K562 (cell line): ENCODE results near the gene LLPH. TPM values are rescaled to one million over a fixed set of nuclear protein-coding genes. Genes with fewer than 3 reads are reported as not detected.
A peak's percentile ranks its signal among the peaks of the same experiment; 100 is the strongest.

Experiments used
- BRF1 ChIP-seq: IDR thresholded peaks from 3 replicates; pipeline ENCODE4 v1.6.1; 2011; ENCODE audit warnings: borderline replicate concordance, mild to moderate bottlenecking; ENCODE audit not compliant: insufficient read length; ENCODE audit errors: extremely low read depth
- CBX3 ChIP-seq, 2 experiments: IDR thresholded peaks; 1 replicate in 1 of 2; 2 replicates in 1 of 2; pipeline ENCODE4 v1.6.1; 2012; ENCODE audit warnings: inconsistent platforms in 2 of 2, low read length in 2 of 2, borderline replicate concordance in 1 of 2, control low read depth in 1 of 2
- IRF2 ChIP-seq: sonication (generic); formaldehyde crosslinking; IDR thresholded peaks from 2 replicates; pipeline ENCODE4 v1.8.1; 2022; ENCODE audit warnings: mild to moderate bottlenecking, missing genetic modification reagents
- NR1H2 ChIP-seq: sonication (generic); formaldehyde crosslinking; IDR thresholded peaks from 2 replicates; pipeline ENCODE4 v1.4.0; 2020; ENCODE audit warnings: mild to moderate bottlenecking, missing genetic modification reagents
- PHF21A ChIP-seq: fragments of 450-650 bp; IDR thresholded peaks from 2 replicates; pipeline ENCODE4 v1.6.1; 2017; ENCODE audit warnings: low read depth, borderline replicate concordance
- RCOR1 ChIP-seq, 2 experiments: IDR thresholded peaks; 2 replicates each; pipeline ENCODE4 v1.6.1; 2012; ENCODE audit warnings: low read depth in 2 of 2, low read length in 2 of 2, borderline replicate concordance in 1 of 2, improper control_type of control experiment in 1 of 2
- SLC30A9 ChIP-seq: fragments of 250-450 bp; sonication (Bioruptor Pico); IDR thresholded peaks from 2 replicates; pipeline ENCODE4 v1.8.0; 2022; ENCODE audit warnings: mild to moderate bottlenecking, moderate library complexity
- SREBF1 ChIP-seq: fragments of 150-350 bp; IDR thresholded peaks from 2 replicates; pipeline ENCODE4 v1.6.1; 2014; ENCODE audit warnings: antibody characterized with exemption, low read depth, low read length, borderline replicate concordance
- SRSF9 ChIP-seq: fragments of 200-400 bp; formaldehyde crosslinking; IDR thresholded peaks from 2 replicates; pipeline ENCODE4 v1.6.1; 2017; ENCODE audit warnings: low read depth, low read length, borderline replicate concordance
- TBL1XR1 ChIP-seq, 2 experiments: IDR thresholded peaks; 2 replicates each; pipeline ENCODE4 v1.6.1; 2012; ENCODE audit warnings: improper control_type of control experiment in 2 of 2, low read length in 2 of 2, mild to moderate bottlenecking in 1 of 2
- ZNF445 ChIP-seq: fragments of 250-450 bp; sonication (Bioruptor Pico); IDR thresholded peaks from 2 replicates; pipeline ENCODE4 v1.4.0; 2020; ENCODE audit warnings: low read depth, mild to moderate bottlenecking, moderate library complexity
- polyA plus RNA-seq, 8 experiments: library from polyadenylated mRNA; depleted of rRNA in 4 of 8; stranded (reverse) in 5 of 8; unstranded in 3 of 8; fragments of >200 nt; fragmentation: Nextera tagmentation in 2 of 8; fragmentation: Illumina TruSeq in 1 of 8; extraction: Ambion mirVana in 2 of 8; extraction: Trizol in 1 of 8; gene quantifications; 2 replicates each; pipeline versions ENCODE4 v1.2.1 to v1.2.3, GENCODE V29; 2011 to 2014; ENCODE audit warnings: inconsistent platforms in 1 of 8, missing spikeins in 1 of 8
- total RNA-seq, 7 experiments: library from RNA; depleted of rRNA in 6 of 7; stranded (reverse); fragments of >200 nt in 6 of 7; fragmentation: Illumina TruSeq in 2 of 7; extraction: Trizol in 2 of 7; gene quantifications; 2 replicates each; pipeline versions ENCODE4 v1.2.1 to v1.2.3, GENCODE V29; 2011 to 2021; ENCODE audit warnings: low replicate concordance in 1 of 7
- TF ChIP-seq, protein P1 (sequence below): IDR thresholded peaks from 3 replicates; pipeline ENCODE4 v1.6.1; 2011; ENCODE audit warnings: borderline replicate concordance, mild to moderate bottlenecking, moderate library complexity; ENCODE audit not compliant: insufficient read length; ENCODE audit errors: extremely low read depth
- TF ChIP-seq, protein P2 (sequence below): sonication (generic); formaldehyde crosslinking; IDR thresholded peaks from 2 replicates; pipeline ENCODE4 v1.8.0; 2023; ENCODE audit warnings: missing genetic modification reagents, mild to moderate bottlenecking, borderline replicate concordance
- TF ChIP-seq, protein P3 (sequence below): sonication (generic); formaldehyde crosslinking; IDR thresholded peaks from 2 replicates; pipeline ENCODE4 v1.8.1; 2023; ENCODE audit warnings: missing genetic modification reagents, mild to moderate bottlenecking, borderline replicate concordance

LLPH gene
- total and polyA plus RNA-seq, 9 of the 15 experiments (the other 6 are each of a cell fraction or from before 2014, with no cell fraction given) = 19.1 to 87.3 (median 59.6) TPM

DNA sequence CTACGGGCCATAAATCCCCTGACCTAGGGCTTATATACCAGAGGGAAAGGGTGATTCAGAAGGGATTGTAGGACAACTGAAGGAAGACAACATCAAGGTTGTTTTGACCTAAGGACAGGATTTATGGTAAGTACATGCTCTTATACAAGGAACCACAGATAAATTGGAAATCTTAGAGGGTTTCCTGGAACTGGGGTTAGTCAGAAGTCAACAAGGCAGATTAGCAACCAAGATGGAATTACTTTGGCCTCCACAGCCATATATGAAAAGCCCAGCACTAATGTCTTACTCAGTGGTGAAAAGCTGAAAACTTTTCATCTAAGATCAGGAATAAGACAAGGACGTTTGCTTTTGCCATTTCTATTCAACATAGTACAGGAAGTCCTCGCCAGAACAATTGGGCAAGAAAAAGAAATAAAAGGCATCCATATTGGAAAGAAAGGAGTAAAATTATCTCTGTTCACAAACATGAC, 33.8 kb upstream of the LLPH start (continued):
- TF ChIP-seq, protein P1, sequence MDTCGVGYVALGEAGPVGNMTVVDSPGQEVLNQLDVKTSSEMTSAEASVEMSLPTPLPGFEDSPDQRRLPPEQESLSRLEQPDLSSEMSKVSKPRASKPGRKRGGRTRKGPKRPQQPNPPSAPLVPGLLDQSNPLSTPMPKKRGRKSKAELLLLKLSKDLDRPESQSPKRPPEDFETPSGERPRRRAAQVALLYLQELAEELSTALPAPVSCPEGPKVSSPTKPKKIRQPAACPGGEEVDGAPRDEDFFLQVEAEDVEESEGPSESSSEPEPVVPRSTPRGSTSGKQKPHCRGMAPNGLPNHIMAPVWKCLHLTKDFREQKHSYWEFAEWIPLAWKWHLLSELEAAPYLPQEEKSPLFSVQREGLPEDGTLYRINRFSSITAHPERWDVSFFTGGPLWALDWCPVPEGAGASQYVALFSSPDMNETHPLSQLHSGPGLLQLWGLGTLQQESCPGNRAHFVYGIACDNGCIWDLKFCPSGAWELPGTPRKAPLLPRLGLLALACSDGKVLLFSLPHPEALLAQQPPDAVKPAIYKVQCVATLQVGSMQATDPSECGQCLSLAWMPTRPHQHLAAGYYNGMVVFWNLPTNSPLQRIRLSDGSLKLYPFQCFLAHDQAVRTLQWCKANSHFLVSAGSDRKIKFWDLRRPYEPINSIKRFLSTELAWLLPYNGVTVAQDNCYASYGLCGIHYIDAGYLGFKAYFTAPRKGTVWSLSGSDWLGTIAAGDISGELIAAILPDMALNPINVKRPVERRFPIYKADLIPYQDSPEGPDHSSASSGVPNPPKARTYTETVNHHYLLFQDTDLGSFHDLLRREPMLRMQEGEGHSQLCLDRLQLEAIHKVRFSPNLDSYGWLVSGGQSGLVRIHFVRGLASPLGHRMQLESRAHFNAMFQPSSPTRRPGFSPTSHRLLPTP = no peak
- TF ChIP-seq, protein P2, sequence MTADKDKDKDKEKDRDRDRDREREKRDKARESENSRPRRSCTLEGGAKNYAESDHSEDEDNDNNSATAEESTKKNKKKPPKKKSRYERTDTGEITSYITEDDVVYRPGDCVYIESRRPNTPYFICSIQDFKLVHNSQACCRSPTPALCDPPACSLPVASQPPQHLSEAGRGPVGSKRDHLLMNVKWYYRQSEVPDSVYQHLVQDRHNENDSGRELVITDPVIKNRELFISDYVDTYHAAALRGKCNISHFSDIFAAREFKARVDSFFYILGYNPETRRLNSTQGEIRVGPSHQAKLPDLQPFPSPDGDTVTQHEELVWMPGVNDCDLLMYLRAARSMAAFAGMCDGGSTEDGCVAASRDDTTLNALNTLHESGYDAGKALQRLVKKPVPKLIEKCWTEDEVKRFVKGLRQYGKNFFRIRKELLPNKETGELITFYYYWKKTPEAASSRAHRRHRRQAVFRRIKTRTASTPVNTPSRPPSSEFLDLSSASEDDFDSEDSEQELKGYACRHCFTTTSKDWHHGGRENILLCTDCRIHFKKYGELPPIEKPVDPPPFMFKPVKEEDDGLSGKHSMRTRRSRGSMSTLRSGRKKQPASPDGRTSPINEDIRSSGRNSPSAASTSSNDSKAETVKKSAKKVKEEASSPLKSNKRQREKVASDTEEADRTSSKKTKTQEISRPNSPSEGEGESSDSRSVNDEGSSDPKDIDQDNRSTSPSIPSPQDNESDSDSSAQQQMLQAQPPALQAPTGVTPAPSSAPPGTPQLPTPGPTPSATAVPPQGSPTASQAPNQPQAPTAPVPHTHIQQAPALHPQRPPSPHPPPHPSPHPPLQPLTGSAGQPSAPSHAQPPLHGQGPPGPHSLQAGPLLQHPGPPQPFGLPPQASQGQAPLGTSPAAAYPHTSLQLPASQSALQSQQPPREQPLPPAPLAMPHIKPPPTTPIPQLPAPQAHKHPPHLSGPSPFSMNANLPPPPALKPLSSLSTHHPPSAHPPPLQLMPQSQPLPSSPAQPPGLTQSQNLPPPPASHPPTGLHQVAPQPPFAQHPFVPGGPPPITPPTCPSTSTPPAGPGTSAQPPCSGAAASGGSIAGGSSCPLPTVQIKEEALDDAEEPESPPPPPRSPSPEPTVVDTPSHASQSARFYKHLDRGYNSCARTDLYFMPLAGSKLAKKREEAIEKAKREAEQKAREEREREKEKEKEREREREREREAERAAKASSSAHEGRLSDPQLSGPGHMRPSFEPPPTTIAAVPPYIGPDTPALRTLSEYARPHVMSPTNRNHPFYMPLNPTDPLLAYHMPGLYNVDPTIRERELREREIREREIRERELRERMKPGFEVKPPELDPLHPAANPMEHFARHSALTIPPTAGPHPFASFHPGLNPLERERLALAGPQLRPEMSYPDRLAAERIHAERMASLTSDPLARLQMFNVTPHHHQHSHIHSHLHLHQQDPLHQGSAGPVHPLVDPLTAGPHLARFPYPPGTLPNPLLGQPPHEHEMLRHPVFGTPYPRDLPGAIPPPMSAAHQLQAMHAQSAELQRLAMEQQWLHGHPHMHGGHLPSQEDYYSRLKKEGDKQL (CRISPR knock-in tag) = no peak
- peak in 1 of 2 experiments; percentile 22; a peak in 1 of 3 replicates for TF ChIP-seq CBX3 (IDR thresholded peaks at IDR 0.05; ENCODE audit: borderline replicate concordance in 1 of 2, low read length in 2 of 2)
- no peak for TF ChIP-seq PHF21A
- TF ChIP-seq TBL1XR1 (IDR thresholded peaks at IDR 0.05; ENCODE audit: low read length in 2 of 2) = peak in 1 of 2 experiments; percentile 84; a peak in 2 of 4 replicates
- peak; percentile 61; the same call in 1 of the 2 replicates for TF ChIP-seq ZNF445 (CRISPR knock-in tag)
- TF ChIP-seq, protein P3, sequence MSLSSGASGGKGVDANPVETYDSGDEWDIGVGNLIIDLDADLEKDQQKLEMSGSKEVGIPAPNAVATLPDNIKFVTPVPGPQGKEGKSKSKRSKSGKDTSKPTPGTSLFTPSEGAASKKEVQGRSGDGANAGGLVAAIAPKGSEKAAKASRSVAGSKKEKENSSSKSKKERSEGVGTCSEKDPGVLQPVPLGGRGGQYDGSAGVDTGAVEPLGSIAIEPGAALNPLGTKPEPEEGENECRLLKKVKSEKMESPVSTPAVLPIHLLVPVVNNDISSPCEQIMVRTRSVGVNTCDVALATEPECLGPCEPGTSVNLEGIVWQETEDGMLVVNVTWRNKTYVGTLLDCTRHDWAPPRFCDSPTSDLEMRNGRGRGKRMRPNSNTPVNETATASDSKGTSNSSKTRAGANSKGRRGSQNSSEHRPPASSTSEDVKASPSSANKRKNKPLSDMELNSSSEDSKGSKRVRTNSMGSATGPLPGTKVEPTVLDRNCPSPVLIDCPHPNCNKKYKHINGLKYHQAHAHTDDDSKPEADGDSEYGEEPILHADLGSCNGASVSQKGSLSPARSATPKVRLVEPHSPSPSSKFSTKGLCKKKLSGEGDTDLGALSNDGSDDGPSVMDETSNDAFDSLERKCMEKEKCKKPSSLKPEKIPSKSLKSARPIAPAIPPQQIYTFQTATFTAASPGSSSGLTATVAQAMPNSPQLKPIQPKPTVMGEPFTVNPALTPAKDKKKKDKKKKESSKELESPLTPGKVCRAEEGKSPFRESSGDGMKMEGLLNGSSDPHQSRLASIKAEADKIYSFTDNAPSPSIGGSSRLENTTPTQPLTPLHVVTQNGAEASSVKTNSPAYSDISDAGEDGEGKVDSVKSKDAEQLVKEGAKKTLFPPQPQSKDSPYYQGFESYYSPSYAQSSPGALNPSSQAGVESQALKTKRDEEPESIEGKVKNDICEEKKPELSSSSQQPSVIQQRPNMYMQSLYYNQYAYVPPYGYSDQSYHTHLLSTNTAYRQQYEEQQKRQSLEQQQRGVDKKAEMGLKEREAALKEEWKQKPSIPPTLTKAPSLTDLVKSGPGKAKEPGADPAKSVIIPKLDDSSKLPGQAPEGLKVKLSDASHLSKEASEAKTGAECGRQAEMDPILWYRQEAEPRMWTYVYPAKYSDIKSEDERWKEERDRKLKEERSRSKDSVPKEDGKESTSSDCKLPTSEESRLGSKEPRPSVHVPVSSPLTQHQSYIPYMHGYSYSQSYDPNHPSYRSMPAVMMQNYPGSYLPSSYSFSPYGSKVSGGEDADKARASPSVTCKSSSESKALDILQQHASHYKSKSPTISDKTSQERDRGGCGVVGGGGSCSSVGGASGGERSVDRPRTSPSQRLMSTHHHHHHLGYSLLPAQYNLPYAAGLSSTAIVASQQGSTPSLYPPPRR (CRISPR knock-in tag) = no peak
- no peak for TF ChIP-seq SLC30A9 (CRISPR knock-in tag)
- TF ChIP-seq NR1H2 (CRISPR knock-in tag) = no peak
- TF ChIP-seq SRSF9 = no peak
- TF ChIP-seq RCOR1 (IDR thresholded peaks at IDR 0.05; ENCODE audit: borderline replicate concordance in 1 of 2, low read depth in 2 of 2, low read length in 2 of 2) = peak; percentile 36 to 99; a peak in 3 of 4 replicates
- TF ChIP-seq SREBF1 = no peak
- TF ChIP-seq BRF1 = no peak
- TF ChIP-seq IRF2 (CRISPR knock-in tag) = no peak
